ENCODE results near the gene CHCHD6.

The CHCHD6 gene

DNA sequence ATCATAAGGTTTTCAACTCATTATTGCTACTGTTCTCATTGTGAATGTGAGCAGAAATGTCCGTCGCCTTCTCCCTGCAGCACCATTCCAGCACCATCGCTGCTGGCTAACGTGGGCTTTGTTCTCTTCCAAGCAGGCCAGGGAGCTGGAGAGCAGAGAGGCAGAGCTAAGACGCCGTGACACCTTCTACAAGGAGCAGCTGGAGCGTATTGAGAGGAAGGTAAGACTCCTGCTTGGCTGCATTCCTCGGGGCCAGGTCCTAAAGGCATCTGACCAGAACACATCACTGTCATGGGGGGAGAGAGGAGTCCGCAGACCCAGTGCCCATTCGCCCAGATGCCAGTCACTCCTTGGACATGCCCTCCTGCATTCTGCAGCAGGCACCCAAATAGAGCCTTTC lies 148.5 kb downstream of the CHCHD6 start:
- TF ChIP-seq CTCF (conservative IDR thresholded peaks at IDR 0.05; ENCODE audit: low read length) = no peak
- no peak for DNase-seq (ENCODE audit: low read depth)

DNA sequence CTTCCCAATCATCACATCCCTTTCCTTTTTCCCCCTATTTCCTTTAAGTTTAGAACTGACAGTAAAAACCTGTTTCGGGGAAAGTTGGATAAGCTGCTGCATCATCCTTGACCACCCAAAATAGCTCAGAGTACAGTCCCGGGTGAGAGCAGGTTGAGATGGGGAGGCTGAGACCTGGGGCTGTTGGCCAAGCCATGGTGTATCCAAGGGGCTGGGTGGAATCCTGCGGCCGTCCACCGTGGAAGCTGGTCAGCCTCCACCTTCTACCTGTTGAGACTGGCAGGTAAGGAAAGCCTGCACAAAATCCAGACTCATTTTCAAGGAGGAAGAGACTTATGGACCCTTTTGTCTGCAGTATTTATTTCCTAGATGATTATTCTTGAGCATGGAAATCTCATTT lies 150.6 kb downstream of the CHCHD6 start:
- TF ChIP-seq CTCF (conservative IDR thresholded peaks at IDR 0.05; ENCODE audit: low read length) = no peak
- no peak for DNase-seq (ENCODE audit: low read depth)
- no peak overlapping the region for H3K4me3 ChIP-seq (ENCODE audit: low read length)

More for the DNA sequence above, 148.5 kb downstream of the CHCHD6 start:
- no peak overlapping the region for H3K4me3 ChIP-seq (ENCODE audit: low read length)

GRCh38 chr3:126855374-126855773 lies 151.3 kb downstream of the CHCHD6 start:
- no peak overlapping the region for H3K4me3 ChIP-seq (ENCODE audit: low read length)
- DNase-seq (ENCODE audit: low read depth) = no peak
- TF ChIP-seq CTCF (conservative IDR thresholded peaks at IDR 0.05; ENCODE audit: low read length) = no peak

- DNase-seq (ENCODE audit: low read depth) = no peak
- TF ChIP-seq CTCF (conservative IDR thresholded peaks at IDR 0.05; ENCODE audit: low read length) = no peak
- H3K4me3 ChIP-seq (ENCODE audit: low read length) = no peak overlapping the region
These were observed 153.9 kb downstream of the CHCHD6 start for GRCh38 chr3:126857928-126858327.

DNA sequence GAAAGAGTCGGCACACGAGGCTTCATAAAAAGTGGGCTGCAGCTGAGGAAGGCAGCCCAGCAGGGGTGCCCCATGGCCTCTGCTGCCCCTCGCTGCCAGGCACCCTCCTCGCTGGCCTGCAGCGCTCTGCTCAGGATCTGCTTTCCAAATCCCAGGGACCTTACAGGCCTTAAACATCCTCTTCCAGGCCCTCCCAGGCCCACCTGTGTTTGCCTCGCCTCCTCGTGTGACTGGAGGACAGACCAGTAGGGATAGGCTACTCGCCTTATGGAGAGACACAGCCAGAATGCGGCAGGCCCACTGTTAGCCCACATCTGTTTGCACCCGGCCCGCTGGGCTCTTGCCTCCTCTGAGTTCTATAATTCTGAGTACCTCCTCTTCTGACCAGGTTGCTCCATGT lies 154.4 kb downstream of the CHCHD6 start:
- no peak for TF ChIP-seq CTCF (conservative IDR thresholded peaks at IDR 0.05; ENCODE audit: low read length)

DNA sequence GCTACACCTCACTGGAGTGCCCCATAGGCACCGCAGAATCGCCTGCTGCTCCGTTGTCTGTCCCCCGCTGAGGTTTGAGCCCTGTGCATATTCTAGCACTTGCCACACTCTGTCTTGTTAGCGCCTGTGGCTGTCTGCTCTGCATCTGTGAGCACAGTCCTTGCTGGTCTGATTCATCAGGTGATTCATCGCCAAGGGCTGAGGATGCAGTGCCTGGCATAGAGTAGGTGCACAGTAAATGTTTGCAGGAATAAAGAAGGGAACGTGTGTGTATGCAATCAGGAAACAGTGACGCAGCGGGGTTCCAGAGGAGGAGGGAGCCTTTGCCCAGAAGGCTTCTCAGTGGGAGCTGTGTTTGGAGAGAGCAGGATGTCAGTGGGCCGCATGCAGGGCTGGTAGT lies 154.8 kb downstream of the CHCHD6 start:
- no peak for TF ChIP-seq CTCF (conservative IDR thresholded peaks at IDR 0.05; ENCODE audit: low read length)
- DNase-seq (ENCODE audit: low read depth) = peak; percentile 85
- H3K4me3 ChIP-seq (ENCODE audit: low read length) = no peak overlapping the region

More for the DNA sequence above, 154.4 kb downstream of the CHCHD6 start:
- DNase-seq (ENCODE audit: low read depth) = no peak
- H3K4me3 ChIP-seq (ENCODE audit: low read length) = no peak overlapping the region

DNA sequence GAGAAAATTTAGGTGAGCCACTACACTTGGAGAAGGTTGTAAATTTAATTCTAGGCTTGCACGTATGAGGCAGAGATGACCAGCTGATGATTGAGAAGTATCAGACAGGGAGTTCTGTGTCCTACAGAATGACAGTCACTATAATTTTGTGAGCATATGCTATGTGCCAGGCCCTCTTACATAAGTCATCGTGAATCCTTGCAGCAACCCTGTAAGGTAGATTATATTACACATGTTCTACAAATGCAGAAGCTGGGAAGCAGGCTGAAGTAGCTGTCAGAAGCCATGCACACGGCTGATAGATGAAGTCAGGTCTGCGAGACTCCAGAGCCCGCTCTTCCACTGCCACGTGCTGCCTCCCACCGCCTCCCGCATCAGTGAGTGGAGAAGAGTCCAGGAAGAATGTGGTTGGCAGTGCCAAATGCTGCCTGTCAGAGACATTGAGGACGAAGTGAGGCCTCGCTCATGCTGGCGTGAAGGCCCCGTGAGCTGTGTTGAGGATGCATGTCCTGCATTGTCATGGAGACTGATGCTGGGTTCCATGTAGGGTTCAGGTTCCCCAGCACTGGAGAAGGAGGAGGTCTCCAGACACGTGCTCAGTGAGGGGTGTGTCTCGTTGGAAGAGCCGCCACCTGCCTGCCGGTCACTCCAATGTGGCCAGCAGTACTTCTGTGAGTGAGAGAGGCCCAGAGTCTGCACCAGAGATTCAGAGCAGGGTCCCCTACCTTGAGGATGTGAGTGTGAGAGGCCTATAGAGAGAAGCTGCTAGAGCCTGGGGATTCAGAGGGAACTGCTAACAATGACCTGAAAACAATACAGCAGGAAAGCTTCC lies 155.6 kb downstream of the CHCHD6 start:
- no peak for TF ChIP-seq CTCF (conservative IDR thresholded peaks at IDR 0.05; ENCODE audit: low read length)
- H3K4me3 ChIP-seq (ENCODE audit: low read length) = no peak overlapping the region
- no peak for DNase-seq (ENCODE audit: low read depth)
